T follicular helper cell (primary cell): ENCODE results near the gene AKAP8.
"Not testable (repeated sequence)": the region's sequence is repeated elsewhere in the genome, so short reads cannot be mapped to it uniquely, and the experiment has no call there.

Source experiments
- DNase-seq: peaks from one replicate; pipeline ENCODE4 v3.0.0-alpha.2; 2020; ENCODE audit warnings: low read depth
- total RNA-seq, 2 experiments: gene quantifications; one replicate each; lab custom pipeline; 2026; lab: John Stamatoyannopoulos, UW

Gene AKAP8
- 95.3 to 104 reads per million in 2 experiments for total RNA-seq

- peak; percentile 97 for DNase-seq
These were observed at the start of gene AKAP8 for GRCh38 chr19:15379083-15379998. TSS of gene AKAP8 (minus strand) at chr19:15379787. CDS start at chr19:15379731, 56 bp downstream.

GRCh38 chr19:15427991-15428471 lies 48.4 kb upstream of the AKAP8 start:
- no peak for DNase-seq

GRCh38 chr19:15427350-15427700 lies 47.7 kb upstream of the AKAP8 start:
- DNase-seq: no peak

- DNase-seq: no peak
These were observed 47.1 kb upstream of the AKAP8 start for GRCh38 chr19:15426485-15427349.

- no peak for DNase-seq
These were observed 45.8 kb upstream of the AKAP8 start for GRCh38 chr19:15425321-15425950.

GRCh38 chr19:15424692-15425272 lies 45.2 kb upstream of the AKAP8 start:
- no peak for DNase-seq

GRCh38 chr19:15424121-15424520 lies 44.5 kb upstream of the AKAP8 start:
- DNase-seq: no peak

GRCh38 chr19:15423130-15423529 lies 43.5 kb upstream of the AKAP8 start:
- DNase-seq: no peak

GRCh38 chr19:15422296-15423075 lies 42.9 kb upstream of the AKAP8 start:
- no peak for DNase-seq

GRCh38 chr19:15421721-15422260 lies 42.2 kb upstream of the AKAP8 start:
- no peak for DNase-seq

- DNase-seq: no peak
These were observed 41.6 kb upstream of the AKAP8 start for GRCh38 chr19:15421136-15421695.

GRCh38 chr19:15419413-15420025 lies 39.9 kb upstream of the AKAP8 start:
- no peak for DNase-seq

- peak; percentile 97 for DNase-seq
These were observed 39.2 kb upstream of the AKAP8 start, which contains the start of gene AKAP8L for GRCh38 chr19:15418579-15419412. TSS of gene AKAP8L (minus strand) at chr19:15418988. CDS start at chr19:15418923, 65 bp downstream.

- DNase-seq: no peak
These were observed 38.6 kb upstream of the AKAP8 start for GRCh38 chr19:15418231-15418578.

GRCh38 chr19:15417699-15418098 lies 38.1 kb upstream of the AKAP8 start:
- no peak for DNase-seq

- no peak for DNase-seq
These were observed 33.2 kb upstream of the AKAP8 start for GRCh38 chr19:15412832-15413231.

GRCh38 chr19:15411351-15411750 lies 31.8 kb upstream of the AKAP8 start:
- not testable (repeated sequence) for DNase-seq

GRCh38 chr19:15404780-15405211 lies 25.2 kb upstream of the AKAP8 start:
- DNase-seq: no peak
